Nephron progenitor cell (in vitro differentiated cells): Measurements from ENCODE around the gene LONP2.

Experiments used
- DNase-seq: peaks from one replicate; pipeline ENCODE4 v3.0.0; 2021
- H3K27ac Mint-ChIP-seq: 2 replicates; pipeline ENCODE4 v1.8.0; 2021; ENCODE audit warnings: mild to moderate bottlenecking, moderate library complexity, mixed read lengths
- H3K27me3 Mint-ChIP-seq: 2 replicates; pipeline ENCODE4 v1.8.0; 2021; ENCODE audit warnings: mild to moderate bottlenecking, low read depth, mixed read lengths; ENCODE audit not compliant: poor library complexity
- H3K36me3 Mint-ChIP-seq: 2 replicates; pipeline ENCODE4 v1.8.0; 2021; ENCODE audit warnings: low read depth, mixed read lengths
- H3K4me1 Mint-ChIP-seq: 2 replicates; pipeline ENCODE4 v1.8.0; 2021; ENCODE audit warnings: mixed read lengths
- H3K4me3 Mint-ChIP-seq: 2 replicates; pipeline ENCODE4 v1.8.0; 2021; ENCODE audit warnings: mild to moderate bottlenecking, moderate library complexity, mixed read lengths
- H3K9me3 Mint-ChIP-seq: 2 replicates; pipeline ENCODE4 v1.8.0; 2021; ENCODE audit warnings: mild to moderate bottlenecking, moderate library complexity, mixed read lengths
- CTCF ChIP-seq: fragments of 200-600 bp; sonication (generic); IDR thresholded peaks from 2 replicates; pipeline ENCODE4 v1.5.0; 2021; ENCODE audit warnings: antibody characterized with exemption

The LONP2 gene

GRCh38 chr16:48317614-48318315, 73.7 kb downstream of the LONP2 start:
- peaks cover 21% of the 10 kb centered on the region for H3K9me3 Mint-ChIP-seq
- no peak overlapping the region for H3K4me3 Mint-ChIP-seq
- H3K27ac Mint-ChIP-seq, result no peak overlapping the region
- DNase-seq, result no peak
- TF ChIP-seq CTCF, result no peak
- peaks cover 56% of the 10 kb centered on the region for H3K36me3 Mint-ChIP-seq
- no peaks in the 10 kb centered on the region for H3K4me1 Mint-ChIP-seq
- H3K27me3 Mint-ChIP-seq, result peaks cover 3% of the 10 kb centered on the region

GRCh38 chr16:48318630-48319029, 74.5 kb downstream of the LONP2 start:
- H3K4me3 Mint-ChIP-seq, result no peak overlapping the region
- no peak for DNase-seq
- no peak for TF ChIP-seq CTCF
- H3K27ac Mint-ChIP-seq, result no peak overlapping the region
- H3K9me3 Mint-ChIP-seq, result peaks cover 13% of the 10 kb centered on the region
- peaks cover 47% of the 10 kb centered on the region for H3K36me3 Mint-ChIP-seq
- peaks cover 3% of the 10 kb centered on the region for H3K27me3 Mint-ChIP-seq
- no peaks in the 10 kb centered on the region for H3K4me1 Mint-ChIP-seq

- Mint-ChIP-seq H3K36me3 (peaks cover 27% of the 10 kb centered on the region), H3K9me3 (no peaks in the 10 kb centered on the region), H3K27ac (no peak overlapping the region), H3K27me3 (peaks cover 3% of the 10 kb centered on the region), H3K4me3 (no peak overlapping the region), H3K4me1 (no peaks in the 10 kb centered on the region)
- TF ChIP-seq CTCF, result no peak
- no peak for DNase-seq
Observed at GRCh38 chr16:48321317-48322036, 77.4 kb downstream of the LONP2 start.

DNA sequence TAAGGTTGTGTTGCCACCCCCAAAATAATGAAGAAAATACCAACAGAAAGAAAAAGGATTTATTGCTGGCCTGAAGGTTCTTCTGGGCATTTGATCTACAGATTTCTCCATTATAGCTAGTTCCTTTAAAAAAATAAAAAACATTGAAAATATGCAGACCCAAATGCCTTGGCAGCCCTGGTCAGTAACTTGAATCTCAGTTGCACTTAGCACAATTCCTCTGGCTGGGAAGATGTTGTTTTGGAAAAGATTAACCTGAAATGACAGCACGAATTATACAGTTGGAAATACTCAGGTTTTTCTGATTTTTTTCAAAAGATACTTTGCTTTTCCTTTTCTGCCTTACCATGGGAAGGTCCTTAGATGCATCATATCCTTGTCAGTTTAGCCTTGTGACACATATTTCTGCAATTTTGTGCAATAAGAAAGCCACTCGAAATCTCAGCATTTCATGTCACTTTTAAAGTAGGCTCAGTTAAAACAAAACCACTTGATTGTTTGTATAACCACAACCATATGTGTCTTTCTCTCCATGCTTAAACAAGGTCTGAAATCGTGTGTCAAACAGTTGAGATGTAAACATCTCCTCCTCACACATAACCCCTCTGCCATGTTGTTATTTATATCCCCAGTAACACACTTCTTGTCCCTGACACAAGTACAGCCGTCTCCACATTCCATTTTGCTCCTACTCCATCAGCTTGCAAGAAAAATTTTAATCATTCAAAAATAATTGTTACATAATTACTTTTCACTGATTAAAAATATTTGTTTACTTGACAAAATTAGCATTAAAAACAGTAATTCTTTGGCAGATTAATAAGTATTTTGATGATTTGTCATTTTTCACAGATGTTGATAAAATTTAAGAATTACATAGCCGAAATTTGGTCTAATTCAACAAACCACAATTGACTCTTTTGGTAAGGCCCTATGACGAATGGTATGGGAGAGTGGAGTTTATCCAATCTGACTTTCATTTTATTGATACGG, 80.0 kb downstream of the LONP2 start:
- no peak for TF ChIP-seq CTCF
- Mint-ChIP-seq H3K36me3 (peaks cover 16% of the 10 kb centered on the region), H3K27ac (no peak overlapping the region), H3K9me3 (no peaks in the 10 kb centered on the region), H3K27me3 (no peaks in the 10 kb centered on the region), H3K4me1 (no peaks in the 10 kb centered on the region), H3K4me3 (no peak overlapping the region)
- no peak for DNase-seq

- Mint-ChIP-seq H3K36me3 (peaks cover 32% of the 10 kb centered on the region), H3K4me1 (peaks cover 12% of the 10 kb centered on the region), H3K27ac (no peak overlapping the region), H3K9me3 (no peaks in the 10 kb centered on the region), H3K4me3 (no peak overlapping the region), H3K27me3 (no peaks in the 10 kb centered on the region)
- TF ChIP-seq CTCF, result no peak
- no peak for DNase-seq
Observed at GRCh38 chr16:48326915-48327314, 82.8 kb downstream of the LONP2 start.
